ENCODE results near the gene C2orf72. TPM values are rescaled to one million over a fixed set of nuclear protein-coding genes. Genes with fewer than 3 reads are reported as not detected.

The C2orf72 gene
- total and polyA plus RNA-seq, 12 donors: 0.11 to 1.9 (median 0.60) TPM; not detected in 1

DNA sequence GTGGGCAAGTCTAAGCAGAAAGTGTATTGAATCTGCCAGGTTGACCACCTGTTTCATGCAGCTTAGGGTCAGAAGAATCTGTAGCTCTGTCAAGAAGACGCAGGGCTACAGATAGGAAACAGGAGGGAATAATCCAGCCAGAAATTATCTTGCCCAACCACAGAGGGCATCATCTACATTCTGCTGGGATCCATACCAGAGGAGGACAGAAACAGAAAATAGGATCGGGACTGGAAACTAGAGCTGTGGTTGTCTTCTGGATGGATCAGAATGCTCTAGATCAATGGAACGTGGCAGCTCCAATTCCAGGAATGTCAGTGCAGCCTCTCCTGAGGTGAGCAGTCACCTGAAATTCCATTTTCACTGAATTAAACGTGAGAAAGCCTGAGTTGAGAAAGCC lies 37.8 kb upstream of the C2orf72 start:
- WGBS, 4 donors: 64 to 81% (median 67%) methylated on average over 4 of the region's 4 CpGs
- Histone ChIP-seq H3K4me1 (replicated peaks in 1 of 2) (no peaks in the 10 kb centered on the region), H3K9me3 (replicated peaks in 1 of 3) (no peaks in the 10 kb centered on the region), H3K27me3 (peaks cover 12% of the 10 kb centered on the region), H3K27ac (no peak overlapping the region), H3K4me3 (no peak overlapping the region), H3K36me3 (replicated peaks in 1 of 2) (no peaks in the 10 kb centered on the region)
- TF ChIP-seq, protein P1, sequence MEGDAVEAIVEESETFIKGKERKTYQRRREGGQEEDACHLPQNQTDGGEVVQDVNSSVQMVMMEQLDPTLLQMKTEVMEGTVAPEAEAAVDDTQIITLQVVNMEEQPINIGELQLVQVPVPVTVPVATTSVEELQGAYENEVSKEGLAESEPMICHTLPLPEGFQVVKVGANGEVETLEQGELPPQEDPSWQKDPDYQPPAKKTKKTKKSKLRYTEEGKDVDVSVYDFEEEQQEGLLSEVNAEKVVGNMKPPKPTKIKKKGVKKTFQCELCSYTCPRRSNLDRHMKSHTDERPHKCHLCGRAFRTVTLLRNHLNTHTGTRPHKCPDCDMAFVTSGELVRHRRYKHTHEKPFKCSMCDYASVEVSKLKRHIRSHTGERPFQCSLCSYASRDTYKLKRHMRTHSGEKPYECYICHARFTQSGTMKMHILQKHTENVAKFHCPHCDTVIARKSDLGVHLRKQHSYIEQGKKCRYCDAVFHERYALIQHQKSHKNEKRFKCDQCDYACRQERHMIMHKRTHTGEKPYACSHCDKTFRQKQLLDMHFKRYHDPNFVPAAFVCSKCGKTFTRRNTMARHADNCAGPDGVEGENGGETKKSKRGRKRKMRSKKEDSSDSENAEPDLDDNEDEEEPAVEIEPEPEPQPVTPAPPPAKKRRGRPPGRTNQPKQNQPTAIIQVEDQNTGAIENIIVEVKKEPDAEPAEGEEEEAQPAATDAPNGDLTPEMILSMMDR (IDR thresholded peaks at IDR 0.05): no peak
- TF ChIP-seq POLR2A (IDR thresholded peaks at IDR 0.05): no peak
- no peak for DNase-seq
- intact Hi-C loops (cut with DNase I): no loop called here

DNA sequence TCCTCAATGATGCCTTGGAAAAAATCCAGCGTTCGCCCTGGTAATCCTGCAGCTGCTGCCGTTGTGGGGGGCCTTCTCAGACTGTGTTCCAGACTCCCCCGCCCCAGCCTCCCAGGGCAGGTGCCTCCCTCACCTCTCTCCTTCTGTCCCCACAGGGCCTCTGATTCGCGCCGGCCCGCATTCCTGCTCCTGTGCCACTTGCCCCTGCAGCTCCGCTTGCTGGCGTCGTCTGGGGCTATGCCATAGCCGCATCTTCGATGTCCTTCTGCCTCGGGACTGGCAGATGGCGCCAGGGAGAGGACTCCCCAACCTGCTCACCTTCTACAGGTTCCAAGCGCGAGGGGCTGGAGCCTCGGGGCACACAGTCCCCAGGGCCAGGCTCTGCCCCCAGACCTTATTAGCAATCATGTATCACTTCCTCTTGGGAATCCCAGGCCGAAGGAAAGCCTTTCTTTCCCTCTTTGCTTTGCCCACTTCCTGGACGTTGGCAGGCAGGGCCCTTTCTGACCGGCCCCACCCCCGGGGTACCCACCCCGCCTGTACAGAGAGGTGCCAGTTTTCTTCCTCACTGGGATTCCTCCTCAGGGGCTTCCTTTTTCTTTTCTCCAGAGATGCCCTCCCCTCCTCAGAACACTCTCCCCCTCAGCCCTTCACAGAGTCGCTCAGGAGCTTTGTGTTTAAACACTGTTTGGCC lies 37.0 kb upstream of the C2orf72 start:
- Histone ChIP-seq H3K36me3 (replicated peaks in 1 of 2) (no peaks in the 10 kb centered on the region), H3K27ac (no peak overlapping the region), H3K9me3 (replicated peaks in 1 of 3) (no peaks in the 10 kb centered on the region), H3K4me3 (no peak overlapping the region), H3K27me3 (peaks cover 12% of the 10 kb centered on the region), H3K4me1 (replicated peaks in 1 of 2) (no peaks in the 10 kb centered on the region)
- intact Hi-C loops (cut with DNase I): no loop called here
- no peak for DNase-seq
- no peak for TF ChIP-seq POLR2A (IDR thresholded peaks at IDR 0.05)
- TF ChIP-seq, protein P1 (IDR thresholded peaks at IDR 0.05): no peak
- 23 to 59% (median 38%) methylated on average over 14 to 24 of the region's 24 CpGs for WGBS, 4 donors

DNA sequence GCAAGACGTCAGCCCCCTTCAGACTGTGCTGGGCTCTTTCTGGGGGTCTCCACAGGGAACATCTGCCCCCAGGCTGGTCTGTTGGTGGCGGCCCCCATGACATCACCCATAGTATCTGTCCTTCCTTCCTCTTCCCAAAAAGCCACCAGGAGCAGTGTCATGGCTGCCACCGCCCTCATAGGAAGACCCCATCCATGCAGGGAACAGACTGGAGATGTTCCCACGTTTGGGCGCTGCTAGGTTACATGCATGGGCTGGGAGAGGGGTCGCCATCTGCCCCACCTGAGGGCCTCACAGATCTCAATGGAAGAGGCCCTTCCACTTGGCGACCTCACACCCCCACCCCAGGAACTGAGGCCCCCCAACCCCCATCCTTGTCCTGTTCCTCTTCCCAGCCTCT lies 36.3 kb upstream of the C2orf72 start:
- no peak for DNase-seq
- no peaks in the 10 kb centered on the region for H3K9me3 ChIP-seq (replicated peaks in 1 of 3)
- H3K27ac ChIP-seq: no peak overlapping the region
- intact Hi-C loops (cut with DNase I): no loop called here
- no peak overlapping the region for H3K4me3 ChIP-seq
- WGBS, 4 donors: 73 to 76% (median 75%) methylated on average over 3 to 7 of the region's 7 CpGs
- H3K36me3 ChIP-seq (replicated peaks in 1 of 2): no peaks in the 10 kb centered on the region
- TF ChIP-seq POLR2A (IDR thresholded peaks at IDR 0.05): no peak
- H3K27me3 ChIP-seq: peaks cover 8% of the 10 kb centered on the region
- H3K4me1 ChIP-seq (replicated peaks in 1 of 2): no peaks in the 10 kb centered on the region

DNA sequence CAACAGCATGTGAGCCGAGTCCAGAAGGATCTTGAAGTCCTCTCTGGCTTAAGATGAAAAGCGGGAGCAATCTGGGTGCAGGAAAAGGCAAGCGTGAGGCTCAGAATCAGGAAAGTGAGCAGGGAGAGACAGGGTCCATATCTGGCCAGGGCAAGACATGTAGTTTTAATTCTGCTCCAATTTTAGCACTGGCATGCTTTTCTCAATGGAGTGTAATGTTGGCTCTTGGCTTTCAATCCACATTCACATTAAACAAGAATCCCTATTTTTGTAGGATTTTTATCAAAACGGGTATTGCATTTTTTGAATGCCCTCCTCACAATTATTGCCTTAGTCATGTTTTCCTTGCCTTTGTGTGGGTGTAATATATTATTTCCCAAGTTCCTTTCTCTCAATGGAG lies 35.4 kb upstream of the C2orf72 start:
- no peak for DNase-seq
- intact Hi-C loops (cut with DNase I): no loop called here
- 46 to 55% (median 54%) methylated on average over 4 of the region's 4 CpGs for WGBS, 4 donors
- Histone ChIP-seq H3K4me3 (no peak overlapping the region), H3K4me1 (replicated peaks in 1 of 2) (no peaks in the 10 kb centered on the region), H3K36me3 (replicated peaks in 1 of 2) (no peaks in the 10 kb centered on the region), H3K9me3 (replicated peaks in 1 of 3) (no peaks in the 10 kb centered on the region), H3K27me3 (peaks cover 8% of the 10 kb centered on the region), H3K27ac (no peak overlapping the region)
- TF ChIP-seq, protein P1 (IDR thresholded peaks at IDR 0.05): no peak
- no peak for TF ChIP-seq POLR2A (IDR thresholded peaks at IDR 0.05)

DNA sequence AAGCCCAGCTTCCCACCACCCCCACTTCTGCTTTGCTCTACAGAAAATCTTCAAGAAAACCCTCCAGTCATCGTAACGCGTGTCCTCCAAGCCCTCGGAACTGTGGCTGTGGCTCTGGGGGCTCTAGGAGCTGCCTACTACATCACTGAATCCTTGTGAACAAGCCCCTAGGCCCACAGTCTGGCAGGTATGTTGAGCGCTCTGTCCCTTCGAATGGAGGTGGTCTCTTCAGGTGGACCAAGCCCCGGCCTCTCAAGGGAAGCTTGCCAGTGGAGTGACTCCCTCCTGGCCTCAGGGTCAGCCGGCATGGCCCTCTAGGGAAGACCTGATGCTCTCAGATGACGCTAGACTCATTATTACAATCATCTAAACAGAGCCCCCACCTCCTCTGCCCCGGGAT lies 34.7 kb upstream of the C2orf72 start:
- intact Hi-C loops (cut with DNase I): no loop called here
- H3K4me1 ChIP-seq (replicated peaks in 1 of 2): no peaks in the 10 kb centered on the region
- no peaks in the 10 kb centered on the region for H3K36me3 ChIP-seq (replicated peaks in 1 of 2)
- WGBS, 4 donors: 83 to 88% (median 85%) methylated on average over 7 to 10 of the region's 10 CpGs
- H3K27ac ChIP-seq: no peak overlapping the region
- H3K27me3 ChIP-seq: peaks cover 8% of the 10 kb centered on the region
- no peak overlapping the region for H3K4me3 ChIP-seq
- DNase-seq: no peak
- no peaks in the 10 kb centered on the region for H3K9me3 ChIP-seq (replicated peaks in 1 of 3)
- TF ChIP-seq, protein P1 (IDR thresholded peaks at IDR 0.05): no peak
- no peak for TF ChIP-seq POLR2A (IDR thresholded peaks at IDR 0.05)
